Cardiac septum (tissue), 1 donor: ENCODE measurements around the gene MSI2. TPM values are rescaled to one million over a fixed set of nuclear protein-coding genes. Genes with fewer than 3 reads are reported as not detected.

ENCODE experiments used
- DNase-seq: peaks from one replicate; pipeline ENCODE4 v3.0.0-alpha.2; 2020; ENCODE audit warnings: low spot score
- intact Hi-C: fragments of 100-400 bp; cut with DNase I; formaldehyde crosslinking; loops from one replicate; pipeline ENCODE4 v1.14.0; 2022
- total RNA-seq: library from RNA; stranded (reverse); fragmentation: NEBNext Ultra II Directional; extraction: Animal tissue kit (Norgen Biotek cat#: 25700); gene quantifications from one replicate; pipeline ENCODE4 v1.2.1, GENCODE V29; 2021
- donor health status: DM: no; HTN: no; CAD: no.

The MSI2 gene
- total RNA-seq, 1 donor from 2014 or later: 112 TPM

GRCh38 chr17:57355090-57355859, 99.0 kb downstream of the MSI2 start:
- intact Hi-C loops: loop anchor here (5.0 kb wide), 1 partner anchor 98 kb away; the partner anchor contains the start of gene MSI2
- no peak for DNase-seq

- no peak for DNase-seq
- intact Hi-C loops: loop anchor here (5.0 kb wide), 1 partner anchor 99 kb away; the partner anchor contains the start of gene MSI2
These were observed 99.9 kb downstream of the MSI2 start for GRCh38 chr17:57356153-57356718.

GRCh38 chr17:57356719-57357391, 100.5 kb downstream of the MSI2 start:
- no peak for DNase-seq
- intact Hi-C loops: loop anchor here (5.0 kb wide), 1 partner anchor 100 kb away; the partner anchor contains the start of gene MSI2

GRCh38 chr17:57357392-57357784, 101.1 kb downstream of the MSI2 start:
- intact Hi-C loops: loop anchor here (5.0 kb wide), 1 partner anchor 100 kb away; the partner anchor contains the start of gene MSI2
- no peak for DNase-seq

- DNase-seq: no peak
- intact Hi-C loops: loop anchor here (5.0 kb wide), 1 partner anchor 101 kb away; the partner anchor contains the start of gene MSI2
These were observed 101.6 kb downstream of the MSI2 start for GRCh38 chr17:57357830-57358430.

- no peak for DNase-seq
- intact Hi-C loops: no loop called here
These were observed 103.9 kb downstream of the MSI2 start for GRCh38 chr17:57360266-57360665.

- no peak for DNase-seq
- intact Hi-C loops: no loop called here
These were observed 106.7 kb downstream of the MSI2 start for GRCh38 chr17:57362797-57363556.

GRCh38 chr17:57363580-57363979, 107.3 kb downstream of the MSI2 start:
- DNase-seq: no peak
- intact Hi-C loops: no loop called here

GRCh38 chr17:57363998-57364643, 107.8 kb downstream of the MSI2 start:
- intact Hi-C loops: no loop called here
- no peak for DNase-seq

- intact Hi-C loops: loop anchor here (5.0 kb wide), 1 partner anchor 123 kb away; no protein-coding TSS in a partner anchor
- no peak for DNase-seq
These were observed 109.1 kb downstream of the MSI2 start for GRCh38 chr17:57365420-57365819.

GRCh38 chr17:57366177-57366557, 109.8 kb downstream of the MSI2 start:
- DNase-seq: no peak
- intact Hi-C loops: loop anchor here (5.0 kb wide), 1 partner anchor 124 kb away; no protein-coding TSS in a partner anchor

- intact Hi-C loops: loop anchor here (5.0 kb wide), 1 partner anchor 124 kb away; no protein-coding TSS in a partner anchor
- no peak for DNase-seq
These were observed 110.4 kb downstream of the MSI2 start for GRCh38 chr17:57366558-57367351.

- no peak for DNase-seq
- intact Hi-C loops: loop anchor here (5.0 kb wide), 1 partner anchor 126 kb away; no protein-coding TSS in a partner anchor
These were observed 112.5 kb downstream of the MSI2 start for GRCh38 chr17:57368637-57369336.

GRCh38 chr17:57369509-57369945, 113.2 kb downstream of the MSI2 start:
- intact Hi-C loops: loop anchor here (5.0 kb wide), 1 partner anchor 127 kb away; no protein-coding TSS in a partner anchor

GRCh38 chr17:57370037-57370581, 113.8 kb downstream of the MSI2 start:
- no peak for DNase-seq

More at GRCh38 chr17:57369509-57369945, 113.2 kb downstream of the MSI2 start:
- DNase-seq: no peak

GRCh38 chr17:57370619-57371018, 114.3 kb downstream of the MSI2 start:
- no peak for DNase-seq
- intact Hi-C loops: no loop called here

More at GRCh38 chr17:57370037-57370581, 113.8 kb downstream of the MSI2 start:
- intact Hi-C loops: no loop called here

- no peak for DNase-seq
- intact Hi-C loops: no loop called here
These were observed 115.8 kb downstream of the MSI2 start for GRCh38 chr17:57372156-57372555.
